Measurements from ENCODE around the gene RPS3. TPM values are rescaled to one million over a fixed set of nuclear protein-coding genes. Genes with fewer than 3 reads are reported as not detected.

RPS3 gene
- total RNA-seq, 1 donor from 2014 or later, result 7,110 TPM

DNA sequence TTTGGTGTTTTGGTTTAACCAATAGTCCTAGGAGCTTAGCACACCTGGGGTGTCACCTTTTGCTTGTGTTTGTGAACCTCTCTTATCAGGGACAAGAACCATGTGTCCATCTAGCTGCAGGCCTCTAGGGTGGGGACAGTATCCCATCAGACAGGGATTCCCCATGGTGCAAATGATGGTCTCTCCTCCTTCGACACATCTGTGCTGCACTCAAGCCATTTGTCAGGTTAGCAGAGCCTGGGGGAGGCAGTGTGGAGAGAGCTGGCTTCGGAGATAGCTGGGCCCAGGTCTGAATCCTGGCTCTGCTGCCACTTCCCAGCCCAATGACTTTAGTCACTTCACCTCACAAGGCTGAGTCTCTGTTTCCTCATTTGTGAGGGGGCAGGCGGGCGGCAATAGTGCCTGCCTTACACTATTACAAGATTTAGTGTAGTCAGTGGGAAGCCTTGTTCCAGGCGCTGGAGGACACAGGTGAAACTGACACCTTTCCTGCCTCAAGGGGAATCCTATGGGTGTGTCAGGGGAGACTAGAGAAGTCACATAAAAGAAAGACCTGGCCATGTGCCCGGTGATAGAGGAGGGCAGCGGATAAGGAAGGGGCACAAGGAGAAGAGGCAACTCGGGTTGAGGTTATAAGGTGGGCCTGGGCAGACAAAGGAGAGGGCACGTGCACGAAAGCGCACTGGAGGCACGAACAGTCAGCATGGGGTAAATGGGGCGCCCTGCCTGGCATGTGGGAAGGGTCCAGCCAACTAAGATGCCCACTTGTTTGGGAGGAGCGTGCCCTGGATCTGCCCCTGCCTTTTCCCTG lies 21.1 kb downstream of the RPS3 start:
- H3K36me3 ChIP-seq (ENCODE audit: control insufficient read depth, insufficient read depth, low read length), result peaks cover 4% of the 10 kb centered on the region
- H3K4me3 ChIP-seq (ENCODE audit: low read depth, low read length), result no peak overlapping the region
- TF ChIP-seq, protein P1, sequence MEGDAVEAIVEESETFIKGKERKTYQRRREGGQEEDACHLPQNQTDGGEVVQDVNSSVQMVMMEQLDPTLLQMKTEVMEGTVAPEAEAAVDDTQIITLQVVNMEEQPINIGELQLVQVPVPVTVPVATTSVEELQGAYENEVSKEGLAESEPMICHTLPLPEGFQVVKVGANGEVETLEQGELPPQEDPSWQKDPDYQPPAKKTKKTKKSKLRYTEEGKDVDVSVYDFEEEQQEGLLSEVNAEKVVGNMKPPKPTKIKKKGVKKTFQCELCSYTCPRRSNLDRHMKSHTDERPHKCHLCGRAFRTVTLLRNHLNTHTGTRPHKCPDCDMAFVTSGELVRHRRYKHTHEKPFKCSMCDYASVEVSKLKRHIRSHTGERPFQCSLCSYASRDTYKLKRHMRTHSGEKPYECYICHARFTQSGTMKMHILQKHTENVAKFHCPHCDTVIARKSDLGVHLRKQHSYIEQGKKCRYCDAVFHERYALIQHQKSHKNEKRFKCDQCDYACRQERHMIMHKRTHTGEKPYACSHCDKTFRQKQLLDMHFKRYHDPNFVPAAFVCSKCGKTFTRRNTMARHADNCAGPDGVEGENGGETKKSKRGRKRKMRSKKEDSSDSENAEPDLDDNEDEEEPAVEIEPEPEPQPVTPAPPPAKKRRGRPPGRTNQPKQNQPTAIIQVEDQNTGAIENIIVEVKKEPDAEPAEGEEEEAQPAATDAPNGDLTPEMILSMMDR (IDR thresholded peaks at IDR 0.05; ENCODE audit: insufficient read depth, low read length, severe bottlenecking), result no peak
- no peaks in the 10 kb centered on the region for H3K27me3 ChIP-seq (ENCODE audit: control insufficient read depth, insufficient read depth, low read length)
- FAIRE-seq, result no peak
- no peak for DNase-seq (ENCODE audit: low read depth)

DNA sequence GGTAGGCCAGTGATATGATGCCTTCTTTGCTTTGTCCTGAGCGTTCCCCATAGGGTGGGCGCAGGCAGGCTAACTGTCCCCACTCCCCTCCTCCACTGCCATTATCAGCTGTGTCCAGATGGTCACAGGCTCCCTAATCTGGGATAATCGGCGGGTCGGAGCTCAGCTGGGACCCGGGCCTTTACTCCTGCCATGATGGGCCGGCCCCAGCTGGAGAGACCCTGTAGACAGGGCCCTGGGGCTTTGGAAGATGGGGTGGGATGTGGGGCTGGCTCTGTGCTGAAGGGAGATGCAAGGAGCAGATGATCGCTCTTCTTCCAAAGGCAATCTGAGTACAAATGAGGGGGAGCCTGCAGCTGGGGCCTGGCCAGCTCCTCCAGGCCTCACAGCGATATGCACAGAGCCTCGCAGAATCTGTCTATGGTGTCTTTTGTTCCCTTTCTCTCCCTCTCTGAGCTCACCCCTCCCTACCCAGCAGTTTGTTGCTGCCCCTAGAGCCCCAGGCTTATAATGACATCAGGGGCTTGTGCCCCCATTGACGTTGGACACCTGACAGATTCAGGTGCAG lies 21.8 kb downstream of the RPS3 start:
- no peak for DNase-seq (ENCODE audit: low read depth)
- TF ChIP-seq, protein P1 (IDR thresholded peaks at IDR 0.05; ENCODE audit: insufficient read depth, low read length, severe bottlenecking), result no peak
- Histone ChIP-seq H3K4me3 (ENCODE audit: low read depth, low read length) (no peak overlapping the region), H3K36me3 (ENCODE audit: control insufficient read depth, insufficient read depth, low read length) (peaks cover 4% of the 10 kb centered on the region), H3K27me3 (ENCODE audit: control insufficient read depth, insufficient read depth, low read length) (no peaks in the 10 kb centered on the region)
- FAIRE-seq, result no peak

DNA sequence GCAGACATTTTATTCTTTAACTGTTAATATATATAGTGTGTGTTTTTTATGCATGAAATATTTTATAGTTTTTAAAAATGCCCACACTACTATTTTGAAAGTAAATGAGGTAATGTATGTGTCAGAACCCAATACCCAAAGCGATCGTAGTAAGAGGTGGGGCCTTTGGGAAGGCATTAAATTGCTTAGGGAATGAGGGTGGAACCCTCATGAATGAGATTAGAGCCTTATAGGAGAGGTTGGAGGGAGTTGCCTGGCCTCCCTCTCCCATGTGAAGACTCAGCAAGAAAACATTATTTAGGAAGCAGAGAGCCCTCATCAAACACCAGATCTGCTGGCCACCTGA lies 22.6 kb downstream of the RPS3 start:
- TF ChIP-seq, protein P1 (IDR thresholded peaks at IDR 0.05; ENCODE audit: insufficient read depth, low read length, severe bottlenecking), result no peak
- H3K4me3 ChIP-seq (ENCODE audit: low read depth, low read length), result no peak overlapping the region
- H3K36me3 ChIP-seq (ENCODE audit: control insufficient read depth, insufficient read depth, low read length), result peaks cover 4% of the 10 kb centered on the region
- DNase-seq (ENCODE audit: low read depth) (no peak), FAIRE-seq (no peak)
- H3K27me3 ChIP-seq (ENCODE audit: control insufficient read depth, insufficient read depth, low read length), result no peaks in the 10 kb centered on the region

DNA sequence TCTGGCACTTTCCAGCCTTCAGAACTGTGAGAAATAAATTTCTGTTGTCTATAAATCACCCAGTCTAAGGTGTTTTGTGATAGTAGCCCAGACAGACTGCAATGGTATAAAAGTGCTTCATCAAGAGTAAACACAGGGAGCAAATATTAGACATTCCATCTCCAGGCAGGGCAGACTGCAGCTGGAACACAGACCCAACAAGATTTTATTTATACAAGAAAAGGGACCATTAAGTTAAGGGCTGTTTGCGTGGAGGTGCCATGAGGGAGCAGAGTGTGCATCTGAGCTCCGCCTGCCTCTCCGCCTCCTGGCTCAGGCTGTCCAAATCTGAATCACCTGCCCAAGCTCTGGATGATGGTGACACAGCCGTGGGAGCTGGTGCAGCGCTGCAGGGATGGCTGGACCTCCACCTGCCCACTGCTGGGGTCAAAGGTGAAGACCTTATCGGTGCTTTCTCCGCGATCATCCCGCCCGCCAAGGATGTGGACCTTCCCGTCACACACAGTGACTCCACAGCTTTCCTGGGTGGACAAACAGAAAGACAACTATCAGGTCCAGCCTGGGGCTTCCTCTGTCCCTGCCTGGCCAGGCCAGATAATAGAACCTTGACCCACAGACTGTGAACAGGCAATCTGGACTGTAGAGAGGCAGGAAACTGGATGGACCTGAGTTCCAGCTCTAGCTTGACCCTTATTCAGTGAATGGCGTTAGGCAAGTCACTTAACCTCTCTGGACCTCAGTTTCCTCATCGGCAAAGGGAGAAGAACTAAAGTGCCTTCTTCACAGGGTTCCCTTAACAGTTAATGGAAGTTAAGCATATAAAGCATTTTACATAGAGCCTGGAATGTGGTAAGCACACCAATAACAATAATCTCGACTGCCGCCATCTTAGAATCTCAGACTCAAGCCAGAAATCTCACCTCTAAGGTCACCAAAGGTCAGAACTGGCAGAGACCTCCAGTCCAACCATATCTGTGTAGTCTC lies 23.2 kb downstream of the RPS3 start:
- DNase-seq (ENCODE audit: low read depth) (no peak), FAIRE-seq (no peak)
- TF ChIP-seq, protein P1 (IDR thresholded peaks at IDR 0.05; ENCODE audit: insufficient read depth, low read length, severe bottlenecking), result no peak
- H3K4me3 ChIP-seq (ENCODE audit: low read depth, low read length), result no peak overlapping the region
- H3K27me3 ChIP-seq (ENCODE audit: control insufficient read depth, insufficient read depth, low read length), result no peaks in the 10 kb centered on the region
- peaks cover 4% of the 10 kb centered on the region for H3K36me3 ChIP-seq (ENCODE audit: control insufficient read depth, insufficient read depth, low read length)

DNA sequence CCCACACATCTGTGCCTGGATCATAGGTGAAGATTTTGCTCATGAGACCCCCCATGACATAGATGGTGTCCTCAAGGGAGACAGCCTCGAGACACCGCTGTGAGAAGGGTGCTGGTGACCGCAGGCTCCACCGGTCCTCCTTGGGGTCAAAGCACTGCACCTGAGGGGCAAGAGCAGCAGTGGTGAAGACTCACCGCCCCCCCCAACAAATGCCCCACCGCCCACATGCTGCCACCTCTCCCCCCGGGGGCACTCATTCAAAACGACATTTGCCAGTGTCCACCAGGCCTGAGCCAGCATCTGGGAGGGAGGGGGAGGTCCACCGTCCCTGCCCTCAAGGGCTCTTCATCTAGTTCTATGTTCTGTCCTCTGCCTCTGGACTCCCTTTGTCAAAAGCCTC lies 24.4 kb downstream of the RPS3 start:
- FAIRE-seq, result no peak
- no peak overlapping the region for H3K4me3 ChIP-seq (ENCODE audit: low read depth, low read length)
- H3K36me3 ChIP-seq (ENCODE audit: control insufficient read depth, insufficient read depth, low read length), result peaks cover 3% of the 10 kb centered on the region
- DNase-seq (ENCODE audit: low read depth), result no peak
- H3K27me3 ChIP-seq (ENCODE audit: control insufficient read depth, insufficient read depth, low read length), result no peaks in the 10 kb centered on the region
- TF ChIP-seq, protein P1 (IDR thresholded peaks at IDR 0.05; ENCODE audit: insufficient read depth, low read length, severe bottlenecking), result no peak

Data from bronchial epithelial cell (primary cell).